Tibial nerve (tissue), 3 donors: ENCODE results near the gene PTGES3L.

Experiments
- POLR2A ChIP-seq, 2 donors: fragments of 450-650 bp; IDR thresholded peaks; one replicate each; pipeline ENCODE4 v1.6.1; 2017; ENCODE audit warnings: antibody characterized with exemption in 2 of 2, mild to moderate bottlenecking in 2 of 2, moderate library complexity in 2 of 2
- TF ChIP-seq, protein P1 (sequence below), 5 experiments: fragments of 200-600 bp in 3 of 5; fragments of 450-650 bp in 2 of 5; sonication (generic) in 3 of 5; IDR thresholded peaks; one replicate each; pipeline ENCODE4 v1.5.1; 2016 to 2019; ENCODE audit warnings: antibody characterized with exemption in 5 of 5, mild to moderate bottlenecking in 3 of 5, moderate library complexity in 2 of 5

DNA sequence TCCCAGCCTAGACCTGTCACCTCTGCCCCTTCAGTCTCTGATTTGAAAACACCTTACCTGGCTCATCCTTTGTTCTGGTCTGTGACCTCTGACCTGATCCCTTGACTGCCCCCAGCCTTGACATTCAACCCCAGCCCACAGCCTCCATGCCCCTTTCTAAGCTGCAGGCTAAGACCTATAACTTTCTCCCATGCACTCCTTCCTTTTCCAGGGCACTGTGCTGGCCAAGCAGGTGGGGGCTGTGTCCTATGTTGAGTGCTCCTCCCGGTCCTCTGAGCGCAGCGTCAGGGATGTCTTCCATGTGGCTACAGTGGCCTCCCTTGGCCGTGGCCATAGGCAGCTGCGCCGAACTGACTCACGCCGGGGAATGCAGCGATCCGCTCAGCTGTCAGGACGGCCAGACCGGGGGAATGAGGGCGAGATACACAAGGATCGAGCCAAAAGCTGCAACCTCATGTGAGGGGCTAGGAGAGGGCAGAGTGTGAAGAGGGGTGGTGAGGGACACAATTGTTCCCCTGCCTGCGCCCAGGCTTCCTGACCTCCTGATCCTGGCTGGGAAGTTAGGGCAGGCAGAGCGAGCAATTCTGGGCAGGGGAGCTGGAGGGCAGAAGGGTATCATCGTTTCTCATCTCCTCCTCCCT is 48.5 kb upstream of the PTGES3L start:
- no peak for TF ChIP-seq POLR2A (IDR thresholded peaks at IDR 0.05)
- TF ChIP-seq, protein P1, sequence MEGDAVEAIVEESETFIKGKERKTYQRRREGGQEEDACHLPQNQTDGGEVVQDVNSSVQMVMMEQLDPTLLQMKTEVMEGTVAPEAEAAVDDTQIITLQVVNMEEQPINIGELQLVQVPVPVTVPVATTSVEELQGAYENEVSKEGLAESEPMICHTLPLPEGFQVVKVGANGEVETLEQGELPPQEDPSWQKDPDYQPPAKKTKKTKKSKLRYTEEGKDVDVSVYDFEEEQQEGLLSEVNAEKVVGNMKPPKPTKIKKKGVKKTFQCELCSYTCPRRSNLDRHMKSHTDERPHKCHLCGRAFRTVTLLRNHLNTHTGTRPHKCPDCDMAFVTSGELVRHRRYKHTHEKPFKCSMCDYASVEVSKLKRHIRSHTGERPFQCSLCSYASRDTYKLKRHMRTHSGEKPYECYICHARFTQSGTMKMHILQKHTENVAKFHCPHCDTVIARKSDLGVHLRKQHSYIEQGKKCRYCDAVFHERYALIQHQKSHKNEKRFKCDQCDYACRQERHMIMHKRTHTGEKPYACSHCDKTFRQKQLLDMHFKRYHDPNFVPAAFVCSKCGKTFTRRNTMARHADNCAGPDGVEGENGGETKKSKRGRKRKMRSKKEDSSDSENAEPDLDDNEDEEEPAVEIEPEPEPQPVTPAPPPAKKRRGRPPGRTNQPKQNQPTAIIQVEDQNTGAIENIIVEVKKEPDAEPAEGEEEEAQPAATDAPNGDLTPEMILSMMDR (IDR thresholded peaks at IDR 0.05): no peak
